Diencephalon (tissue), 1 donor: ENCODE data around the gene SLC16A3. TPM values are rescaled to one million over a fixed set of nuclear protein-coding genes. Genes with fewer than 3 reads are reported as not detected.

ENCODE experiments used
- total RNA-seq: library from RNA; depleted of rRNA; stranded (reverse); fragments of >200 nt; gene quantifications from one replicate; pipeline ENCODE4 v1.2.3, GENCODE V29; 2014

SLC16A3 gene
- 6.5 TPM for total RNA-seq

DNA sequence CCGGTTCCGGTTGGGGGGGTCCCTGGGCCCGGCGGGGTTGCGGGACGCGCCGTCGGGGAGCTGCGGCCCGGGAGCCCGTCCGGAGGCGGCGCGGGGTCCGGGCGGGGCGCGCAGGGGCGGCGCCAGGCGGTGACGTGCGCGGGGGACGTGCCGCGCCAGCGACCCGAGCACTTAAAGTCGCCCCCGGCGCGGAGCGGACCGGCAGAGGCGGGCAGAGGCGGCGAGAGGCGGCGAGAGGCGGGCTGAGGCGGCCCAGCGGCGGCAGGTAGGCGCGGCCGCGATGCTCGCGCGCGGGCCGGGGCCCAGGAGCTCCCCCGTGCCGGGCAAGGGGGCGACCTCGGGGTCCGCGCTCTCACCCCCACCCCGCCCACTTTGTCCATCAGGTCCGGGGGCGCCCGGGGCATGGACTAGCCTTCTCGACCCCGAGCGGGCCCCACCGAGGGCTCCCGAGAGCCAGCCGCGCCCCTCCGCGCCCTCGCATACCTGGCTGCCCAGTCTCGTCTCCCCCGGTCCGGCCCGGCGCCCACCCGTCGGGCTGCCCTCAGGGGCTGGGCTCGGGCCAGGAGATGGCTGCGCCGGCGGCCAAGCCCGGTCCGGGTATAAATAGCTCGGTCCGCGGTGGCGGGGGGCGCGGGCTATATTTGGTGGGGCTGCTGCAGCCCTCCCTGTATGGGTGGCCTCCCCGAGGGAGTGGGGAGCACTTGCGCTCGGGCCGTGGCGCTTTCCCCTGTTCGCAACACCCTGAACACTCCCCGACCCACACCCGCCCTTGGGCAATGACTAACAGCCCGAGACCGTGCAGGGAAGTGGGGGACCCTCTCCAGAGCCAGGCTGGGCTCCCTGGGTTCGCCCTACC lies at the start of gene SLC16A3:
SLC16A3 (plus strand) TSS at position 201 of the 856 bp plus-strand sequence. CDS start 6,967 bp downstream, outside the sequence.

DNA sequence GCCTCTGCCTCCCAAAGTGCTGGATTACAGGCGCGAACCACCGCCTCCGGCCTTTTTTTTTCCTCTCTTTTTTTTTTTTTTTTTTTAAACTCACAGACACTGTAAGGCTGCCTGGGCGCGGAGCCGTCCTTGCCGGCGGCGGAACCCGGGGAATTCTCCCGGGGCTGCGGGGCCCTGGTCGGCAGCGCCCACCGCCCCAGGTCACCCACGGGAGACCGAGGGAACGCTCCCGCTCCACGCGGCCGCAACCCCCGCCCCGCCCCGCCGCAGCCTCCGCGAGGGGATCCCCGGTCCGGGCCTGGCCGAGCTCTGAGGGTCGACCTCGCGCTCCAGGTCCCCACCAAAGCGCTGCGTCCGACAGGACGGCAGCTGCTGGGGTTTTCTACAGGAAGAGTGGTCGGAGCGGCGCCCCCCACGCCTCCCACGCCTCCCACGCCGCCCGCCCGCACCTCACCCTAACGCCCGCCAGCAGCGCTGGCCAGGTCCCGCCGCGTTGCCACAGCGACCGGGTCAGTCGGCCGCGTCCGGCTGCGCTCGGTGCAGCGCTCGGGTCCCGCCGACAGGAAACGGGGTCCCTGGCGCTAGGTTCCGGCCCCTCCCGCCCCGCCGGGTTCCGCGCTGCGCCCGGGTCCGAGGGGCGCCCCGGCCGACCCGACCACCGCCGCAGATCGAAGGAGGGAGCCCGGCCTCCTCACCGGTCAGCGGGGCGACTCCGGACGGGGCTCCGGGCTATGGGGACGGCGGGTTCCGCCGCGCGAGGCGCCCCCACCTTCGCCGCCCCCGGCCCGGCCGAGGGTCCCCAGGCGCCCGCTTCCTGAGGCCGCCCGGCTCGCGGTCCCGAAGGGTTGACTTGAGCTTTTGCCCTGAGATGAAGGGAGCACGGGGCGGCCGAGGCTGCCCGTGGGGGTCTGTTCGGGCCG lies 16.3 kb upstream of the SLC16A3 start, which contains the start of gene CCDC57:
CCDC57 (minus strand) TSS at position 512 of the 920 bp plus-strand sequence. CDS start 10,898 bp downstream, outside the sequence.

DNA sequence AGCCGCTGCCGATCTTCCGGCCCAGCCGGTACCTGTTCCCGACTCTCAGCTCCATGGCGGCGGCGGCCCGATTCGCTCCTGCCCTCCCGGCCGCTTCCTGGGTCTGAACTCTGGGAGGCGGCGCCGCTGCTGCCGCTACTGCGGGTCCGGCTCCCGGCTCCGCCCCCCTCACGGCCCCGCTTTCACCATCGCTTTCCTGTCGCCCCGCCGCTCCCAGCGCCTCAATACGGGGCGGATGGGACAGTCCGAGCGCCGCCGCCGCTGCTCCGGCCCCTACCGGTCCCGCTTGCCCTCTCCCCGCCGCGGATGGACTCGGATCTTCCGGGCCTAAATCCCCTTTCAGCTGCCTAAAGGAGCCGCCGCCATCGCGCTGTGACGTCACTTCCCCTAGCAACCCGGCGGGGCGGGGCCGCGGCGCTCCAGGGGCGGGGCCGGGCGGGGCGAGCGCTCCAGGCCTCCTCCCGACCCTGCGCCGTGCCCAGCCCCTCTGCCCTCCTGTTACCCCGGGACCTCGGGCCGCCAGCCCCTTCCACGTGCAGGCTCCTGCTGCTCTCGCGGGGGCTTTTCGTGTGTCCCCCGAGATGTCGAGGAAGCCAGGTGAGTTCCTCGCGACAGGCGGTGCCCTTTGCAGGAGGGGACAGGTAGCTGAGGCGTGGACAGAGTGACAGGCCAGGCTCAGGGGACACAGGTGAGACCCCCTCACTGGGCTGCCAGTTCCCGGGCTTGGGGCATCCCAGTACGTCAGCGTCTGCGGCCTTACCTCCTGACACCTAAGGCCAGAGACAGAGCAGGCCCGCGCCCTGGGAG lies 44.7 kb downstream of the SLC16A3 start, which contains the start of gene CSNK1D:
CSNK1D (minus strand) TSS at position 374 of the 807 bp plus-strand sequence; CDS start at position 55, 319 bp downstream.

Other genes with a start within 250 kb of the SLC16A3 start
- 29.8 TPM for gene CENPX, start 206.2 kb upstream of the SLC16A3 start, total RNA-seq
- 11.3 TPM for gene LRRC45, start 205.7 kb upstream of the SLC16A3 start, total RNA-seq
- 122 TPM for gene RAC3, start 197.4 kb upstream of the SLC16A3 start, total RNA-seq
- 33.7 TPM for gene DCXR, start 191.3 kb upstream of the SLC16A3 start, total RNA-seq
- gene RFNG, start 177.2 kb upstream of the SLC16A3 start, total RNA-seq, result 20.1 TPM
- 84.0 TPM for gene GPS1, start 177.1 kb upstream of the SLC16A3 start, total RNA-seq
- 20.1 TPM for gene DUS1L, start 163.2 kb upstream of the SLC16A3 start, total RNA-seq
- gene FASN, start 130.8 kb upstream of the SLC16A3 start, total RNA-seq, result 119 TPM
- 28.4 TPM for gene CCDC57, start 16.2 kb upstream of the SLC16A3 start, total RNA-seq
- 48.7 TPM for gene CSNK1D, start 44.7 kb downstream of the SLC16A3 start, total RNA-seq
- gene CD7, start 88.6 kb downstream of the SLC16A3 start, total RNA-seq, result not detected
- gene SECTM1, start 104.7 kb downstream of the SLC16A3 start, total RNA-seq, result 5.8 TPM
- not detected for gene TEX19, start 130.2 kb downstream of the SLC16A3 start, total RNA-seq
- not detected for gene UTS2R, start 142.7 kb downstream of the SLC16A3 start, total RNA-seq
- 20.1 TPM for gene HEXD, start 189.3 kb downstream of the SLC16A3 start, total RNA-seq
- 20.3 TPM for gene OGFOD3, start 189.5 kb downstream of the SLC16A3 start, total RNA-seq
- gene CYBC1, start 221.7 kb downstream of the SLC16A3 start, total RNA-seq, result 31.6 TPM
- gene NARF, start 229.7 kb downstream of the SLC16A3 start, total RNA-seq, result 44.1 TPM